Skeletal muscle satellite cell (primary cell): ENCODE data around the gene NPM1. TPM values are rescaled to one million over a fixed set of nuclear protein-coding genes. Genes with fewer than 3 reads are reported as not detected.
"Not testable (repeated sequence)": the region's sequence is repeated elsewhere in the genome, so short reads cannot be mapped to it uniquely, and the experiment has no call there.

Source experiments
- H3K27me3 ChIP-seq: 2 replicates; pipeline ENCODE4 v1.7.0; 2013; ENCODE audit warnings: low read length; ENCODE audit not compliant: control insufficient read depth, insufficient read depth
- H3K36me3 ChIP-seq: 2 replicates; pipeline ENCODE4 v1.7.0; 2013; ENCODE audit warnings: mild to moderate bottlenecking, control low read depth, low read length; ENCODE audit not compliant: insufficient read depth
- H3K4me1 ChIP-seq: 2 replicates; pipeline ENCODE4 v1.7.0; 2013; ENCODE audit warnings: low read length; ENCODE audit not compliant: control insufficient read depth, insufficient read depth
- H3K4me2 ChIP-seq: 2 replicates; pipeline ENCODE4 v1.7.0; 2013; ENCODE audit warnings: mild to moderate bottlenecking, low read length
- H3K4me3 ChIP-seq: 2 replicates; pipeline ENCODE4 v1.7.0; 2013; ENCODE audit warnings: low read length
- H3K9ac ChIP-seq: 2 replicates; pipeline ENCODE4 v1.7.0; 2013; ENCODE audit warnings: mild to moderate bottlenecking, low read depth, low read length, moderate library complexity
- H3K9me3 ChIP-seq: replicated peaks from 2 replicates; pipeline ENCODE4 v1.7.0; 2013; ENCODE audit warnings: mild to moderate bottlenecking, control low read depth, low read length
- total RNA-seq: library from RNA; depleted of rRNA; stranded (reverse); fragments of >200 nt; gene quantifications from 2 replicates; pipeline ENCODE4 v1.2.3, GENCODE V29; 2012; rRNA removed

Gene NPM1
- total RNA-seq = 1,783 and 1,852 TPM in 2 replicates

DNA sequence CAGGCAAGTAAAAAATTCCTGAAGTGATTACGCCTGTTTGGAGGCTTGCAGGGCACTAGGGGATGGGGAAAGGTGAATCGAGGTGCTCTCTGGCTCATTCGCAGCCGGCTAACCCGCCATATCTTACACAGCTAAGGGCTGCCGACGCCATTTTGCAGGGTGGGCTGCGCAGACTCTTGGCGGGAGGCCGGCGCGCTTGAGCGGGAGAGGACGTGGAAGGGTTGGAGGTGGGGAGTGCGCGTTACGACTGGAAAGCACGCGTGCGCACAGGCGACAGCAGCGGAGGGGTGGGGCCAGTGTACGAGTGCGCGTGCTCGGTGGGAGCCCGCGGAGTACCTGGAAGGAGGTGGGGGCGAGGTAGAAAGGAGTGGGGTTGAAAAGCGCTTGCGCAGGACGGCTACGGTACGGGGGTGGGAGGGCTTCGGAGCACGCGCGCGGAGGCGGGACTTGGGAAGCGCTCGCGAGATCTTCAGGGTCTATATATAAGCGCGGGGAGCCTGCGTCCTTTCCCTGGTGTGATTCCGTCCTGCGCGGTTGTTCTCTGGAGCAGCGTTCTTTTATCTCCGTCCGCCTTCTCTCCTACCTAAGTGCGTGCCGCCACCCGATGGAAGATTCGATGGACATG lies at the start of gene NPM1:
NPM1 (plus strand) TSS at position 505 of the 625 bp plus-strand sequence; CDS start at position 605, 100 bp downstream.
- H3K4me1 ChIP-seq = peaks cover 21% of the 10 kb centered on the region
- H3K4me2 ChIP-seq = peak within 1 kb of the TSS; percentile 89
- peak within 1 kb of the TSS; percentile 97 for H3K9ac ChIP-seq
- peak within 1 kb of the TSS; percentile 89 for H3K4me3 ChIP-seq
- peaks cover 35% of the 10 kb centered on the region for H3K36me3 ChIP-seq
- no peaks in the 10 kb centered on the region for H3K9me3 ChIP-seq
- no peaks in the 10 kb centered on the region for H3K27me3 ChIP-seq

- Histone ChIP-seq H3K36me3 (no peaks in the 10 kb centered on the region), H3K4me2 (no peak overlapping the region), H3K4me3 (no peak overlapping the region), H3K4me1 (peaks cover 6% of the 10 kb centered on the region), H3K27me3 (peaks cover 33% of the 10 kb centered on the region), H3K9ac (no peak overlapping the region), H3K9me3 (no peaks in the 10 kb centered on the region)
Measured at GRCh38 chr5:171340042-171340441, 47.6 kb upstream of the NPM1 start.

DNA sequence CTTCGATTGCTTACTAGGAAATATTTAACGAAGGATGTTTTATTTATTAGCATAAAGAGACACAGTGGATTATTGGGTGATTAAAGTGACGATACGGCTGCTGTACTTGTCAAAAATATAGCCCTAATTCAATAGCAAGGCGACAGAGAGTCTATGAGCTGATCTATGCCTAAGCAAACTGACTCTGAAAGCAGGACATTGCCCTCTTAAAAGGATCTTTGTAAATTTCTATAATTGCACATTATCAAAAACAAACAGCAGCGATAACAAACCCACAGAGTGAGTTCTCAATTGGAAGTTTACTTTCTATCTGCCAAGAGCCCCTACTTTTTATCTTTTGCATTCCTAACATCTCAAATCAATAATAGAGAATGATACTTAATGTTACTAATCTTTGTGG lies 47.2 kb upstream of the NPM1 start:
- peaks cover 6% of the 10 kb centered on the region for H3K4me1 ChIP-seq
- H3K4me2 ChIP-seq = no peak overlapping the region
- no peak overlapping the region for H3K4me3 ChIP-seq
- no peak overlapping the region for H3K9ac ChIP-seq
- no peaks in the 10 kb centered on the region for H3K9me3 ChIP-seq
- H3K36me3 ChIP-seq = no peaks in the 10 kb centered on the region
- peaks cover 28% of the 10 kb centered on the region for H3K27me3 ChIP-seq

DNA sequence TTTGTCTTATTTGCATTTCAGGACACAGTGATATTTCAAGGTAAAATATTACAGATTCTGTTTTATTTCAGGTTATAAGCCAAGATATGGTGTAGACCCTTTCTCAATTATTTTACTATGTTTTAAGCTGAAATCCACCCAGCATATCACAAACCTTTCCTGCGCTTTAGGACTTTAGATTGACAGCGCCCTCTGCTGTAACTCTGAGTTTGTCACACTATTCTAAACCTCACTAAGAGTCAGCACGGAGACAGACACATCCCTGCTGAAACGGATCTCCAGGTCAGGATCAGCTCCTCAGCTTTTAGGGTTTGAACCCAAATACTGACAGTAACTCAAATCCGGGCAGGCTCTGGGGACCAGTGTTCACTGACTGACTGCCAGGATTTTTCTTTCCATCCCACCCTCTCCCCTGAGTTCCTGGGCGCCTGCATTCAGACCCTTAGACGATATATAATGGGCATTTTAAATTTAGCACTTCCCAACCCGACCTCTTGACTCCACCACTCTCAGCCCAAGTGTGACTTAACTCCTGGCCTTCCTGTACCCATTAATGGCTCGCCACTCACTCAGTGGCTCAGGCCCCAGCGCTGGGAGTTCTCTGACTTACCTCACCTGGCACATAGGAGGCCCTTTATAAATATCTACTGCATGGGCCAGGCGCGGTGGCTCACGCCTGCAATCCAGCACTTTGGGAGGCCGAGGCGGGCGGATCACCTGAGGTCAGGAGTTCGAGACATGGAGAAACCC lies 45.1 kb upstream of the NPM1 start:
- Histone ChIP-seq H3K4me3 (no peak overlapping the region), H3K9me3 (no peaks in the 10 kb centered on the region), H3K27me3 (peaks cover 15% of the 10 kb centered on the region), H3K4me1 (peaks cover 2% of the 10 kb centered on the region), H3K36me3 (no peaks in the 10 kb centered on the region), H3K9ac (no peak overlapping the region), H3K4me2 (no peak overlapping the region)

GRCh38 chr5:171344936-171345608 lies 42.6 kb upstream of the NPM1 start:
- no peak overlapping the region for H3K4me3 ChIP-seq
- H3K27me3 ChIP-seq = peaks cover 5% of the 10 kb centered on the region
- H3K36me3 ChIP-seq = no peaks in the 10 kb centered on the region
- H3K4me1 ChIP-seq = no peaks in the 10 kb centered on the region
- no peak overlapping the region for H3K9ac ChIP-seq
- no peaks in the 10 kb centered on the region for H3K9me3 ChIP-seq
- H3K4me2 ChIP-seq = no peak overlapping the region

DNA sequence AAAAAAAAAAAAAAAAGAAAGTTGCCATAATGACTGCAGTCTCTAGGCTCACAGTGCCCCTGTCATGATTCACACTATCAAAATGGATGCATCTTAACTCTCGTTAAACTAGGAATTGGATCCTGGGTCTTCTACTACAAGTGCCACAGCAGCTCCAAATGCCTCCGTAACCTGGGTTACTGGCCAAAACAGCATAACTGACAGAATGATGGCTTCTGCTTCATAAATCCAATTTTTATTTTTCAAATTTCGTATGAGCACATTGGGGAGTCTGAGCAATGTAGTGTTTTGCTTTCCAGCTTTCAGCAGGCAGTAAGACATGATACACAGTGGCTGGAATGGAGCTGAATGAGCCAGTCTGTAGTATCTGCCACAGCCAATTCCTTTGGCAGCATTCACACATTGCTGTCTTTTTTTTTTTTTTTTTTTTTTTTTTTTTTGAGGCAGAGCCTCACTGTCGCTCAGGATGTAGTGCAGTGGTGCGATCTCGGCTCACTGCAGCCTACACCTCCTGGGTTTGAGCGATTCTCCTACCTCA lies 36.0 kb upstream of the NPM1 start:
- no peaks in the 10 kb centered on the region for H3K9me3 ChIP-seq
- H3K4me2 ChIP-seq = no peak overlapping the region
- no peak overlapping the region for H3K9ac ChIP-seq
- H3K4me3 ChIP-seq = no peak overlapping the region
- H3K36me3 ChIP-seq = no peaks in the 10 kb centered on the region
- no peaks in the 10 kb centered on the region for H3K27me3 ChIP-seq
- H3K4me1 ChIP-seq = no peaks in the 10 kb centered on the region

DNA sequence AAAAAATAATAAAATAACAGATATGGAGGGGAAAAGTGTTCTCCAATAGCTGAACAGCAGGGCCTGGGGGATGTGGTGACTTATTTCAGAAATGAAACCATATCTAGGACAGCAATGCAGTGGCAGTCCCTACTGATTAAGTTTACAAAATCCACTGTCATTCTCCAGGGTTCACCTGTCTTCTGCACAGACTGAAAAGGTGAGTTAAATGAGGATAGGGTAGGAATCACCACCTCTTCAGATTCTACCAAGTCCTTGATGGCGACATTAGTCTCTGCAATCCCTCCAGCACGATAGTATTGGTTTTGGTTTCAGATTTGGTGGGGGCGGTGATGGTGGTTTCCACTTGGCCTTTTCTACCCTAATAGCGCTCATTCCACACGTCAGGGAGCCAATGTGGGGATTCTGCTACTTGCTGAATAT lies 32.3 kb upstream of the NPM1 start:
- no peak overlapping the region for H3K9ac ChIP-seq
- no peaks in the 10 kb centered on the region for H3K36me3 ChIP-seq
- no peaks in the 10 kb centered on the region for H3K4me1 ChIP-seq
- no peaks in the 10 kb centered on the region for H3K27me3 ChIP-seq
- no peak overlapping the region for H3K4me3 ChIP-seq
- H3K4me2 ChIP-seq = no peak overlapping the region
- no peaks in the 10 kb centered on the region for H3K9me3 ChIP-seq

DNA sequence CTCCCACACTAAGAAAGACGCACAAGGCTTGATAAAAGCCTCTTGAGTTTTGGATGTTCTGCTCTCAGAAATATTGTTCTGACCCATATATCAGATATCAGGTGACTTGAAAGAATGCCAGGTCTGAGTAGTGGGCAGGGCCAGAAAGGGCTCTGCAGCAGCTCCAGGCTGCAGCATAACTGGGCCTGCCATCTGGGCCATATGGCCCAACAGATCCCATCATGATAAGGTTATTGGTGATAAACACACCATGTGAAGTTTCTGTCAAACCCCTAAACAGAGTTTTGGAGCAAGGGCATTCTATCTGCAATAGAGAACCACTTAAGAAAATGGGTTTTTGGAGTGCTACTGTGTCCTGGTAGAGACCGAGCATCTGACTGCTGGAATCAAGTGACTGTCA lies 29.8 kb upstream of the NPM1 start:
- no peak overlapping the region for H3K4me2 ChIP-seq
- H3K4me3 ChIP-seq = no peak overlapping the region
- no peaks in the 10 kb centered on the region for H3K36me3 ChIP-seq
- no peaks in the 10 kb centered on the region for H3K9me3 ChIP-seq
- no peaks in the 10 kb centered on the region for H3K27me3 ChIP-seq
- H3K4me1 ChIP-seq = no peaks in the 10 kb centered on the region
- H3K9ac ChIP-seq = no peak overlapping the region

DNA sequence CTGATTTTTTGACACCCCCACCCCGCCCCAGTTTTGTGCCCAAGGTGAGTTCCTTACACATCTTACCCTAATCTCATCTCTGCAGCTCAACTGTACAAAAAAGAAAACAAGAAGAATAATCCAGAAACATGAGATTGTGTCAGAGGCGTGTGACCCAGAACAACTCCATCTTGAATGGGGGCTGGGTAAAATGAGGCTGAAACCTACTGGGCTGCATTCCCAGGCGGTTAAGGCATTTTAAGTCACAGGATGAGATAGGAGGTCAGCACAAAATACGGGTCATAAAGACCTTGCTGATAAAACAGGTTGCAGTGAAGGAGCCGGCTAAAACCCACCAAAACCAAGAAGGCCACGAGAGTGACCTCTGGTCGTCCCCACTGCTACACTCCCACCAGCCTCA lies 26.5 kb upstream of the NPM1 start:
- H3K4me2 ChIP-seq, H3K4me3 ChIP-seq, H3K4me1 ChIP-seq, H3K27me3 ChIP-seq, H3K9me3 ChIP-seq, H3K36me3 ChIP-seq, H3K9ac ChIP-seq: not testable (repeated sequence)

DNA sequence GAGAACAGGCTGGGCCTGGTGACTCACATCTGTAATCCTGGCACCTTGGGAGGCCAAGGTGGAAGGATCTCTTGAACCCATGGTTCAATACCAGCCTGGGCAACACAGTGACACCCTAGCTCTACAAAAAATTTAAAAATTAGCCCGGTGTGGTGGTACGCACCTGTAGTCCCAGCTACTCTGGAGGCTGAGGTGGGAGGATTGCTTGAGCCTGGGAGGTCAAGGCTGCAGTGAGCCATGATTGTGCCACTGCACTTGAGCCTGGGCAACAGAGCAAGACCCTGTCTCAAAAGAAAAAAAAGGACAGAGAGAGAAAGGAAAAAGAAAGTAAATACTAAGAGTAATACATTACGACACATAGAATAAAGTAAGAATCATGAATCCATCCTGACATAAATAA lies 24.4 kb upstream of the NPM1 start:
- H3K27me3 ChIP-seq, H3K36me3 ChIP-seq, H3K4me1 ChIP-seq, H3K4me3 ChIP-seq, H3K4me2 ChIP-seq, H3K9me3 ChIP-seq, H3K9ac ChIP-seq: not testable (repeated sequence)

- Histone ChIP-seq H3K4me3 (no peak overlapping the region), H3K9ac (no peak overlapping the region), H3K36me3 (no peaks in the 10 kb centered on the region), H3K9me3 (no peaks in the 10 kb centered on the region), H3K4me2 (no peak overlapping the region), H3K4me1 (peaks cover 7% of the 10 kb centered on the region), H3K27me3 (peaks cover 7% of the 10 kb centered on the region)
Measured at GRCh38 chr5:171363846-171364245, 23.8 kb upstream of the NPM1 start.
